ENCODE data around the gene ZNF423. TPM values are rescaled to one million over a fixed set of nuclear protein-coding genes. Genes with fewer than 3 reads are reported as not detected.

ZNF423 gene
- total RNA-seq, 1 donor = 11.6 TPM

DNA sequence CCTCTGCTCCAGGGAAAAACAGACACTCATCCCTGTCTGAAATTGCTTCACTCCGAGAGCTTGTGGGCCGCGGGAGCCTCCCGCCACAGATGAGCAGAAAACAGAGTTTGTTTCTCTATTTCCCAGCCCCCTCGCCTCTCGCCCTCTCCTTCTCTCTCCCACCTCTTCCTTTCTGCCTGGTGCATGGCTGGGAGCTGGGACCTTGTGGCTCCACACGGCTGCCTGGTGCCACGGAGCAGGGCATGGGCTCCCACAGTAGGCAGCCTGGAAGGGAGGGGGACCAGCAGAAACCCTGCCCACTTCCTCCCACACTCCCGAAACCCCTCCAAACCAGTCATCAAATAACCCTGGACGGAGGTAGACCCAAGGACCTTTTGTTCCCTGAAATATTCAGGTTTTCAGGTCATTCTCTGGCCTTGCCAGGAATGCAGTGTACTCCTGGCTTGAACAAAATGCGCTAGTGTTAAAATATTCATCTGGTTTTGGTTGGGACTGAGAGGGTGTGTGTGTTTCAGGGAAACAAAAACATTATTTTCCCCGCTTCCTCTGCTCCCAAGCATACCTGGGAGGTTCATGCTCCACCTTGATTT lies 277.4 kb downstream of the ZNF423 start:
- no peaks in the 10 kb centered on the region for H4K20me1 ChIP-seq (ENCODE audit: insufficient read depth, low read length)
- H3K36me3 ChIP-seq (ENCODE audit: insufficient read depth, low read length) = no peaks in the 10 kb centered on the region
- TF ChIP-seq, protein P1, sequence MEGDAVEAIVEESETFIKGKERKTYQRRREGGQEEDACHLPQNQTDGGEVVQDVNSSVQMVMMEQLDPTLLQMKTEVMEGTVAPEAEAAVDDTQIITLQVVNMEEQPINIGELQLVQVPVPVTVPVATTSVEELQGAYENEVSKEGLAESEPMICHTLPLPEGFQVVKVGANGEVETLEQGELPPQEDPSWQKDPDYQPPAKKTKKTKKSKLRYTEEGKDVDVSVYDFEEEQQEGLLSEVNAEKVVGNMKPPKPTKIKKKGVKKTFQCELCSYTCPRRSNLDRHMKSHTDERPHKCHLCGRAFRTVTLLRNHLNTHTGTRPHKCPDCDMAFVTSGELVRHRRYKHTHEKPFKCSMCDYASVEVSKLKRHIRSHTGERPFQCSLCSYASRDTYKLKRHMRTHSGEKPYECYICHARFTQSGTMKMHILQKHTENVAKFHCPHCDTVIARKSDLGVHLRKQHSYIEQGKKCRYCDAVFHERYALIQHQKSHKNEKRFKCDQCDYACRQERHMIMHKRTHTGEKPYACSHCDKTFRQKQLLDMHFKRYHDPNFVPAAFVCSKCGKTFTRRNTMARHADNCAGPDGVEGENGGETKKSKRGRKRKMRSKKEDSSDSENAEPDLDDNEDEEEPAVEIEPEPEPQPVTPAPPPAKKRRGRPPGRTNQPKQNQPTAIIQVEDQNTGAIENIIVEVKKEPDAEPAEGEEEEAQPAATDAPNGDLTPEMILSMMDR (IDR thresholded peaks at IDR 0.05; ENCODE audit: extremely low read depth, low read depth, low read length) = no peak
- H3K4me1 ChIP-seq (ENCODE audit: insufficient read depth, low read length) = peaks cover 3% of the 10 kb centered on the region
- no peak overlapping the region for H3K4me3 ChIP-seq (ENCODE audit: insufficient read depth, low read length)
- DNase-seq (ENCODE audit: insufficient read length, low spot score, missing footprints) = no peak
- H3K4me2 ChIP-seq (ENCODE audit: insufficient read depth, low read length) = no peak overlapping the region
- H3K79me2 ChIP-seq (ENCODE audit: insufficient read depth, low read length) = no peaks in the 10 kb centered on the region
- no peak overlapping the region for H3K27ac ChIP-seq (ENCODE audit: low read depth, low read length)
- H3K9me3 ChIP-seq (ENCODE audit: low read depth, low read length) = no peaks in the 10 kb centered on the region
- no peak overlapping the region for H2AFZ ChIP-seq (ENCODE audit: low read length)
- H3K27me3 ChIP-seq (ENCODE audit: insufficient read depth, low read length) = no peaks in the 10 kb centered on the region

DNA sequence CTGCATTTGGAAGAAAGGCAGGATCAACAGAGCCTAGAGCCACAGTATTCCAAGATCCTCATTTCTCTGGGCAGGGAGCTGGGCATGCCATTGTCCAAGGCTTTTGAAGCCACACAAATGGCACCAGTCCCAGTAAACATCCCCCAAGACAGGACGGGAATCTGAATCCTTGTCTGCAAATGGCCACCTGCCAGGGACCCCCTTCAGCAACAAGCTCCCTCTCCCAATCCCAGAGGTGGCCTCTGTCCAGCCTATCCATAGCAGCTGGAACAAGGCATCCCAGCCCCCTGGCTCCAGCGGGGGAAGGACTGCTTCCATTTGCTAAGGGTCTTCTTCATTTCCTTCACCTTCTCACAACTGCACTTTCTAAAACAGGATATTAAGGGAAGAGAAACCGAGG lies 277.9 kb downstream of the ZNF423 start:
- TF ChIP-seq, protein P1 (IDR thresholded peaks at IDR 0.05; ENCODE audit: extremely low read depth, low read depth, low read length) = no peak
- no peaks in the 10 kb centered on the region for H4K20me1 ChIP-seq (ENCODE audit: insufficient read depth, low read length)
- H3K27ac ChIP-seq (ENCODE audit: low read depth, low read length) = no peak overlapping the region
- H3K9me3 ChIP-seq (ENCODE audit: low read depth, low read length) = no peaks in the 10 kb centered on the region
- H3K4me3 ChIP-seq (ENCODE audit: insufficient read depth, low read length) = no peak overlapping the region
- H3K27me3 ChIP-seq (ENCODE audit: insufficient read depth, low read length) = no peaks in the 10 kb centered on the region
- H2AFZ ChIP-seq (ENCODE audit: low read length) = no peak overlapping the region
- DNase-seq (ENCODE audit: insufficient read length, low spot score, missing footprints) = no peak
- H3K4me2 ChIP-seq (ENCODE audit: insufficient read depth, low read length) = no peak overlapping the region
- peaks cover 3% of the 10 kb centered on the region for H3K4me1 ChIP-seq (ENCODE audit: insufficient read depth, low read length)
- no peaks in the 10 kb centered on the region for H3K36me3 ChIP-seq (ENCODE audit: insufficient read depth, low read length)
- H3K79me2 ChIP-seq (ENCODE audit: insufficient read depth, low read length) = no peaks in the 10 kb centered on the region

DNA sequence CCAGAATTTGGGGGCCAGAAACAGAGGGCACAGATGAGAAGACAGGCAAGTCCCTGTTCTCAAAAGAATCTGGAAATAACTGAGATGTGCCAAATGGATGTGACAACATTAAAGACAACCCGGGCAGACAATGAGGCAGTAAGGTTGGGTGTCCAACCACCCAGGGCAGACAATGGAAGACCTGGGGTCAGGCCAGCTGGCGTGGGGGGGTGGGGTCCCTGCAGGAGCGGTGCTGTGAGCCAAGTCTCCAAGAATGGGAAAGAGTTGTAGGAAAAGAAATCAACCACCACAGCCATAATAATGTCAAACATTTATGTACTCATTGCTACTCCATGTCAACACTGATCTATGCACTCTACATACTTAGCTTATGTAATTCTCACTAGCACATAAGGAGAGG lies 279.0 kb downstream of the ZNF423 start:
- Histone ChIP-seq H4K20me1 (ENCODE audit: insufficient read depth, low read length) (no peaks in the 10 kb centered on the region), H3K27me3 (ENCODE audit: insufficient read depth, low read length) (no peaks in the 10 kb centered on the region), H3K36me3 (ENCODE audit: insufficient read depth, low read length) (no peaks in the 10 kb centered on the region), H3K4me3 (ENCODE audit: insufficient read depth, low read length) (no peak overlapping the region), H3K9me3 (ENCODE audit: low read depth, low read length) (no peaks in the 10 kb centered on the region), H3K79me2 (ENCODE audit: insufficient read depth, low read length) (no peaks in the 10 kb centered on the region), H3K4me1 (ENCODE audit: insufficient read depth, low read length) (peaks cover 3% of the 10 kb centered on the region), H2AFZ (ENCODE audit: low read length) (no peak overlapping the region), H3K4me2 (ENCODE audit: insufficient read depth, low read length) (no peak overlapping the region), H3K27ac (ENCODE audit: low read depth, low read length) (no peak overlapping the region)
- TF ChIP-seq, protein P1 (IDR thresholded peaks at IDR 0.05; ENCODE audit: extremely low read depth, low read depth, low read length) = no peak
- no peak for DNase-seq (ENCODE audit: insufficient read length, low spot score, missing footprints)

DNA sequence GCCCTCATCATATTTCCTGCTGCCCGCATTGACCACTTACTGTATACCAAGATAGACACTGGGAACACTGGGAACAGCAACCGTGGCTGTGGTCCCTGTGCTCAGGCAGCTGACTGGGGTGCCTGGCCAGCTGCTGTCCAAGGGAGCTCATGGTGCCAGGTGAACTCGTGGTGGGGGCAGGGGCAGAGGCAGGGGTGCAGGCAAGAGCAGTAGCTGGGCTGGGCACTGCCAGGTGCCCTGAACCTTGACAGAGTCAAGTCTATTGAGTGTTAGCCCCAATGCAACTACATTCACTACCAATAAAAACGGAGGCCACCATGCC lies 279.8 kb downstream of the ZNF423 start:
- no peak overlapping the region for H2AFZ ChIP-seq (ENCODE audit: low read length)
- no peak overlapping the region for H3K4me3 ChIP-seq (ENCODE audit: insufficient read depth, low read length)
- H3K36me3 ChIP-seq (ENCODE audit: insufficient read depth, low read length) = no peaks in the 10 kb centered on the region
- no peak for DNase-seq (ENCODE audit: insufficient read length, low spot score, missing footprints)
- no peak overlapping the region for H3K4me2 ChIP-seq (ENCODE audit: insufficient read depth, low read length)
- no peaks in the 10 kb centered on the region for H3K27me3 ChIP-seq (ENCODE audit: insufficient read depth, low read length)
- H3K9me3 ChIP-seq (ENCODE audit: low read depth, low read length) = no peaks in the 10 kb centered on the region
- peaks cover 3% of the 10 kb centered on the region for H3K4me1 ChIP-seq (ENCODE audit: insufficient read depth, low read length)
- H3K79me2 ChIP-seq (ENCODE audit: insufficient read depth, low read length) = no peaks in the 10 kb centered on the region
- no peak overlapping the region for H3K27ac ChIP-seq (ENCODE audit: low read depth, low read length)
- TF ChIP-seq, protein P1 (IDR thresholded peaks at IDR 0.05; ENCODE audit: extremely low read depth, low read depth, low read length) = no peak
- no peaks in the 10 kb centered on the region for H4K20me1 ChIP-seq (ENCODE audit: insufficient read depth, low read length)
